ENCODE measurements around the gene ACBD4.
A peak's percentile ranks its signal among the peaks of the same experiment; 100 is the strongest.
"Not testable (repeated sequence)": the region's sequence is repeated elsewhere in the genome, so short reads cannot be mapped to it uniquely, and the experiment has no call there.

ACBD4 gene

GRCh38 chr17:45121055-45121454, 14.4 kb upstream of the ACBD4 start:
- DNase-seq, result no peak

- no peak for DNase-seq
Measured at GRCh38 chr17:45123076-45123770, 12.3 kb upstream of the ACBD4 start.

- DNase-seq, result peak; percentile 85
Measured at GRCh38 chr17:45123930-45124796, 11.3 kb upstream of the ACBD4 start.

GRCh38 chr17:45124797-45125122, 10.7 kb upstream of the ACBD4 start:
- not testable (repeated sequence) for DNase-seq

GRCh38 chr17:45125509-45125908, 10.0 kb upstream of the ACBD4 start:
- DNase-seq, result no peak

GRCh38 chr17:45127207-45127547, 8.3 kb upstream of the ACBD4 start:
- no peak for DNase-seq

- no peak for DNase-seq
Measured at GRCh38 chr17:45127548-45128300, 7.8 kb upstream of the ACBD4 start.

- DNase-seq, result no peak
Measured at GRCh38 chr17:45128331-45128730, 7.2 kb upstream of the ACBD4 start.

GRCh38 chr17:45128989-45129388, 6.5 kb upstream of the ACBD4 start:
- DNase-seq, result no peak

GRCh38 chr17:45129426-45129939, 6.0 kb upstream of the ACBD4 start:
- DNase-seq, result no peak

- no peak for DNase-seq
Measured at GRCh38 chr17:45129940-45130680, 5.4 kb upstream of the ACBD4 start.

- DNase-seq, result no peak
Measured at GRCh38 chr17:45130681-45131615, 4.5 kb upstream of the ACBD4 start.

GRCh38 chr17:45131616-45132319, 3.7 kb upstream of the ACBD4 start:
- no peak for DNase-seq

GRCh38 chr17:45132320-45132571, 3.2 kb upstream of the ACBD4 start, which contains the start of gene PLCD3:
TSS of gene PLCD3 (minus strand) at chr17:45132515. CDS start at chr17:45132410, 105 bp downstream.
- no peak for DNase-seq

GRCh38 chr17:45132572-45133463, 2.7 kb upstream of the ACBD4 start:
- DNase-seq, result peak; percentile 79

GRCh38 chr17:45135978-45136791, 698 bp downstream of the ACBD4 start:
- DNase-seq, result no peak

- no peak for DNase-seq
Measured at GRCh38 chr17:45136846-45137560, 1.5 kb downstream of the ACBD4 start.

GRCh38 chr17:45137561-45138305, 2.2 kb downstream of the ACBD4 start:
- DNase-seq, result no peak
